ENCODE data around the gene SMARCAL1. TPM values are rescaled to one million over a fixed set of nuclear protein-coding genes. Genes with fewer than 3 reads are reported as not detected.

SMARCAL1 gene
- total RNA-seq, 1 donor from 2014 or later: 34.3 TPM

GRCh38 chr2:216392945-216393840 is 19.1 kb upstream of the SMARCAL1 start:
- peaks cover 26% of the 10 kb centered on the region for H3K27me3 Mint-ChIP-seq
- ATAC-seq (ENCODE audit: low read depth): no peak
- H3K4me1 Mint-ChIP-seq: peaks cover 5% of the 10 kb centered on the region
- H3K9me3 Mint-ChIP-seq: no peaks in the 10 kb centered on the region
- H3K36me3 Mint-ChIP-seq (ENCODE audit: low read depth): no peaks in the 10 kb centered on the region
- TF ChIP-seq CTCF (IDR thresholded peaks at IDR 0.05): no peak
- ChIA-PET POLR2A (no interaction called here), CTCF (no interaction called here)
- no peak overlapping the region for H3K27ac Mint-ChIP-seq
- H3K4me3 Mint-ChIP-seq: no peak overlapping the region
- intact Hi-C loops (cut with micrococcal nuclease): no loop called here
- DNase-seq: no peak

- H3K27me3 Mint-ChIP-seq: peaks cover 24% of the 10 kb centered on the region
- POLR2A ChIA-PET: no interaction called here
- TF ChIP-seq CTCF (IDR thresholded peaks at IDR 0.05): no peak
- no peaks in the 10 kb centered on the region for H3K9me3 Mint-ChIP-seq
- intact Hi-C loops (cut with micrococcal nuclease): no loop called here
- no peak overlapping the region for H3K27ac Mint-ChIP-seq
- ATAC-seq (ENCODE audit: low read depth) (no peak), DNase-seq (no peak)
- CTCF ChIA-PET: interaction anchor here (0.5 kb wide), 1 partner anchor 50 kb away, joined by 4 read pairs; no protein-coding TSS in a partner anchor
- no peaks in the 10 kb centered on the region for H3K36me3 Mint-ChIP-seq (ENCODE audit: low read depth)
- no peak overlapping the region for H3K4me3 Mint-ChIP-seq
- no peaks in the 10 kb centered on the region for H3K4me1 Mint-ChIP-seq
Measured at GRCh38 chr2:216394881-216395280, 17.4 kb upstream of the SMARCAL1 start.

- Mint-ChIP-seq H3K4me1 (no peaks in the 10 kb centered on the region), H3K27me3 (peaks cover 11% of the 10 kb centered on the region), H3K4me3 (no peak overlapping the region), H3K9me3 (no peaks in the 10 kb centered on the region), H3K36me3 (ENCODE audit: low read depth) (no peaks in the 10 kb centered on the region), H3K27ac (no peak overlapping the region)
- ChIA-PET POLR2A (no interaction called here), CTCF (interaction anchor here (9.2 kb wide), 1 partner anchor 177 kb away, joined by 97 read pairs; no protein-coding TSS in a partner anchor)
- intact Hi-C loops (cut with micrococcal nuclease): loop anchor here (5.0 kb wide), 1 partner anchor 367 kb away; no protein-coding TSS in a partner anchor
- ATAC-seq (ENCODE audit: low read depth) (no peak), DNase-seq (no peak)
- TF ChIP-seq CTCF (IDR thresholded peaks at IDR 0.05): no peak
Measured at GRCh38 chr2:216399621-216400020, 12.7 kb upstream of the SMARCAL1 start.

- ChIA-PET CTCF (interaction anchor here (2.2 to 9.2 kb wide), 2 partner anchors 13 to 180 kb away, joined by 8 to 97 read pairs; no protein-coding TSS in a partner anchor), POLR2A (interaction anchor here (1.2 to 2.5 kb wide), 2 partner anchors 180 to 207 kb away, joined by 4 to 11 read pairs; no protein-coding TSS in a partner anchor)
- Mint-ChIP-seq H3K27ac (no peak overlapping the region), H3K27me3 (peaks cover 2% of the 10 kb centered on the region), H3K4me1 (no peaks in the 10 kb centered on the region), H3K9me3 (no peaks in the 10 kb centered on the region), H3K36me3 (ENCODE audit: low read depth) (no peaks in the 10 kb centered on the region), H3K4me3 (no peak overlapping the region)
- TF ChIP-seq CTCF (IDR thresholded peaks at IDR 0.05): no peak
- intact Hi-C loops (cut with micrococcal nuclease): loop anchor here (5.0 kb wide), 1 partner anchor 370 kb away; no protein-coding TSS in a partner anchor
- no peak for DNase-seq
- no peak for ATAC-seq (ENCODE audit: low read depth)
Measured at GRCh38 chr2:216402751-216403150, 9.5 kb upstream of the SMARCAL1 start.

- ATAC-seq (ENCODE audit: low read depth) (peak; percentile 88), DNase-seq (no peak)
- H3K4me1 Mint-ChIP-seq: no peaks in the 10 kb centered on the region
- peaks cover 11% of the 10 kb centered on the region for H3K27me3 Mint-ChIP-seq
- H3K9me3 Mint-ChIP-seq: no peaks in the 10 kb centered on the region
- CTCF ChIA-PET: interaction anchor here (0.7 to 9.2 kb wide), 9 partner anchors 8 to 367 kb away, joined by 3 to 97 read pairs (median 3); no protein-coding TSS in a partner anchor
- intact Hi-C loops (cut with micrococcal nuclease): loop anchor here (1.0 to 5.0 kb wide), 4 partner anchors 182 to 372 kb away; no protein-coding TSS in a partner anchor
- H3K36me3 Mint-ChIP-seq (ENCODE audit: low read depth): no peaks in the 10 kb centered on the region
- POLR2A ChIA-PET: interaction anchor here (0.5 to 2.5 kb wide), 4 partner anchors 94 to 208 kb away, joined by 3 to 11 read pairs (median 8); partner anchors contain the start of gene RPL37A
- TF ChIP-seq CTCF (IDR thresholded peaks at IDR 0.05): no peak
- no peak overlapping the region for H3K4me3 Mint-ChIP-seq
- H3K27ac Mint-ChIP-seq: no peak overlapping the region
Measured at GRCh38 chr2:216404010-216404618, 8.2 kb upstream of the SMARCAL1 start.
